ENCODE data around the gene ANAPC4. TPM values are rescaled to one million over a fixed set of nuclear protein-coding genes. Genes with fewer than 3 reads are reported as not detected.

Gene ANAPC4
- polyA plus RNA-seq, 1 experiment: 26.2 TPM

Other genes starting within 250 kb of the ANAPC4 start
- gene SEPSECS, start 216.8 kb upstream of the ANAPC4 start, polyA plus RNA-seq (2011; rRNA removed): 4.7 and 6.2 TPM in 2 replicates
- 8.0 and 11.8 TPM in 2 replicates for gene PI4K2B, start 143.2 kb upstream of the ANAPC4 start, polyA plus RNA-seq (2011; rRNA removed)
- gene ZCCHC4, start 64.5 kb upstream of the ANAPC4 start, polyA plus RNA-seq (2011; rRNA removed): 11.4 and 13.1 TPM in 2 replicates